Gastrocnemius medialis (tissue), 4 donors: Measurements from ENCODE around the gene ATP11A. TPM values are rescaled to one million over a fixed set of nuclear protein-coding genes. Genes with fewer than 3 reads are reported as not detected.
A peak's percentile ranks its signal among the peaks of the same experiment; 100 is the strongest.

ENCODE experiments used
- ATAC-seq, 2 donors: fragments of 150-250 bp; one replicate each; pipeline ENCODE4 v1.9.1; 2016
- DNase-seq, 2 donors: peaks; one replicate each; pipeline ENCODE4 v3.0.0-alpha.2; 2019
- H3K27ac ChIP-seq, 4 donors: fragments of 200-600 bp; sonication (generic); 1 replicate in 1 of 4; 2 replicates in 3 of 4; pipeline ENCODE4 v1.5.1; 2016 to 2018; ENCODE audit warnings: mild to moderate bottlenecking in 2 of 4, moderate library complexity in 1 of 4
- H3K27me3 ChIP-seq, 3 donors: fragments of 200-600 bp; sonication (generic) in 2 of 3; 1 replicate in 1 of 3; 2 replicates in 2 of 3; pipeline versions ENCODE4 v1.5.1 to v1.6.0; 2016 to 2019; ENCODE audit warnings: mild to moderate bottlenecking in 1 of 3, moderate library complexity in 1 of 3
- H3K36me3 ChIP-seq, 2 donors: fragments of 200-600 bp; sonication (generic) in 1 of 2; one replicate each; pipeline ENCODE4 v1.5.1; 2017 to 2018
- H3K4me1 ChIP-seq, 2 donors: fragments of 200-600 bp; sonication (generic) in 1 of 2; one replicate each; pipeline ENCODE4 v1.5.1; 2016 to 2017; ENCODE audit warnings: mild to moderate bottlenecking in 2 of 2
- H3K4me3 ChIP-seq, 4 donors: fragments of 200-600 bp; sonication (generic) in 3 of 4; 1 replicate in 1 of 4; 2 replicates in 3 of 4; pipeline ENCODE4 v1.5.1; 2016 to 2019; ENCODE audit warnings: mild to moderate bottlenecking in 2 of 4
- H3K9me3 ChIP-seq, 3 donors: fragments of 200-600 bp; sonication (generic) in 2 of 3; 1 replicate in 1 of 3; 2 replicates in 2 of 3; pipeline ENCODE4 v1.5.1; 2016 to 2019
- CTCF ChIP-seq, 5 experiments: fragments of 450-650 bp in 3 of 5; fragments of 200-600 bp in 2 of 5; sonication (generic) in 2 of 5; IDR thresholded peaks in 4 of 5; conservative IDR thresholded peaks in 1 of 5; 1 replicate in 4 of 5; 2 replicates in 1 of 5; pipeline ENCODE4 v1.5.1; 2016 to 2019; ENCODE audit warnings: antibody characterized with exemption in 5 of 5, mild to moderate bottlenecking in 3 of 5, moderate library complexity in 3 of 5
- POLR2A ChIP-seq, 2 donors: fragments of 450-650 bp; IDR thresholded peaks; one replicate each; pipeline ENCODE4 v1.6.1; 2017; ENCODE audit warnings: antibody characterized with exemption in 2 of 2, mild to moderate bottlenecking in 2 of 2, moderate library complexity in 2 of 2
- in situ Hi-C, 4 donors: fragments of 200-750 bp; cut with MboI; loops; one replicate each; pipeline versions ENCODE4 v1.15.0 to v1.8.0; 2017; ENCODE audit warnings: low sequenced_read_pairs in 4 of 4
- intact Hi-C: fragments of 100-400 bp; cut with DNase I; formaldehyde crosslinking; loops from one replicate; pipeline ENCODE4 v1.15.1; 2023; ENCODE audit warnings: low total_unique reads
- total RNA-seq, 4 donors: library from RNA; depleted of rRNA; stranded (reverse); fragments of >200 nt; gene quantifications; one replicate each; pipeline versions ENCODE4 v1.1.0 to v1.2.3, GENCODE V29; 2016

Gene ATP11A
- total RNA-seq, 4 donors from 2014 or later, result 10.0 to 14.2 (median 12.6) TPM

- no peaks in the 10 kb centered on the region for H3K36me3 ChIP-seq
- peaks cover 0 to 9% of the 10 kb centered on the region in 2 donors for H3K4me1 ChIP-seq
- no peaks in the 10 kb centered on the region for H3K27me3 ChIP-seq
- intact Hi-C loops, result no loop called here
- DNase-seq (no peak), ATAC-seq (no peak)
- no peaks in the 10 kb centered on the region for H3K9me3 ChIP-seq
- H3K4me3 ChIP-seq, result no peak overlapping the region
- in situ Hi-C loops, result no loop called here
- TF ChIP-seq CTCF (IDR thresholded peaks at IDR 0.05 in 4 of 5, conservative IDR thresholded peaks at IDR 0.05 in 1 of 5), result no peak
- H3K27ac ChIP-seq, result no peak overlapping the region
Measured at GRCh38 chr13:112885242-112885781, 195.5 kb downstream of the ATP11A start.

- ATAC-seq (peak; percentile 77 to 81), DNase-seq (peak; percentile 44 to 52)
- Histone ChIP-seq H3K36me3 (no peaks in the 10 kb centered on the region), H3K27ac (no peak overlapping the region), H3K9me3 (no peaks in the 10 kb centered on the region), H3K4me1 (peaks cover 0 to 9% of the 10 kb centered on the region in 2 donors), H3K27me3 (no peaks in the 10 kb centered on the region), H3K4me3 (peak overlapping the region in 1 of 4 donors; percentile 27)
- intact Hi-C loops (no loop called here), in situ Hi-C loops (no loop called here)
- no peak for TF ChIP-seq CTCF (IDR thresholded peaks at IDR 0.05 in 4 of 5, conservative IDR thresholded peaks at IDR 0.05 in 1 of 5)
Measured at GRCh38 chr13:112885782-112886268, 196.0 kb downstream of the ATP11A start.

GRCh38 chr13:112887151-112887550 is 197.3 kb downstream of the ATP11A start:
- no peak overlapping the region for H3K27ac ChIP-seq
- no peak for DNase-seq
- H3K27me3 ChIP-seq, result no peaks in the 10 kb centered on the region
- no peak for TF ChIP-seq CTCF (IDR thresholded peaks at IDR 0.05 in 4 of 5, conservative IDR thresholded peaks at IDR 0.05 in 1 of 5)
- no peak for TF ChIP-seq POLR2A (IDR thresholded peaks at IDR 0.05)
- H3K4me1 ChIP-seq, result peaks cover 0 to 9% of the 10 kb centered on the region in 2 donors
- H3K36me3 ChIP-seq, result no peaks in the 10 kb centered on the region
- intact Hi-C loops, result no loop called here
- H3K9me3 ChIP-seq, result no peaks in the 10 kb centered on the region
- H3K4me3 ChIP-seq, result no peak overlapping the region
- ATAC-seq, result no peak
- in situ Hi-C loops, result no loop called here

GRCh38 chr13:112887557-112887991 is 197.7 kb downstream of the ATP11A start:
- Histone ChIP-seq H3K36me3 (no peaks in the 10 kb centered on the region), H3K27me3 (no peaks in the 10 kb centered on the region), H3K27ac (no peak overlapping the region), H3K9me3 (no peaks in the 10 kb centered on the region), H3K4me1 (peaks cover 0 to 9% of the 10 kb centered on the region in 2 donors), H3K4me3 (no peak overlapping the region)
- ATAC-seq (no peak), DNase-seq (no peak)
- intact Hi-C loops (no loop called here), in situ Hi-C loops (no loop called here)
- TF ChIP-seq POLR2A (IDR thresholded peaks at IDR 0.05) (no peak), CTCF (IDR thresholded peaks at IDR 0.05 in 4 of 5, conservative IDR thresholded peaks at IDR 0.05 in 1 of 5) (no peak)
